ENCODE measurements around the gene RANBP9.

DNA sequence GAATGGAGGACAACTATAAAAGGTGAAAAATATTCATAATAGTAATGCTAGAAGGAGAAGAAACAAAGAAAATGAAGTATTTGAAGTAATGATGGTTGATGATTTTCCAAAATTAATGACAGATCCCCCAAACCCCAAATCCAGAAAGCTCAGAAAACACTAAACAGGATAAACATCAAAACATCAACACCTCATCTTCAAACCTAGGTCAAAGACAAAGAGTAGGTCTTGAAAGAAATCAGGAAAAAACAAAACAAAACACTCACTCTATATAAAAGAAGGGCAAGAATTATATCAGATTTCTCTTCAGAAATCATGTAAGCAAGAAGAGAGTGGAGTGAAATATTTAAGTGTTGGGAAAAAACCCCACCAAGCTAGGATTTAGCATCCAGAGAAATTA lies 38.7 kb downstream of the RANBP9 start:
- TF ChIP-seq EZH2 (IDR thresholded peaks at IDR 0.05; ENCODE audit: low read depth, unreplicated experiment) (no peak), CREB1 (CRISPR knock-in tag; IDR thresholded peaks at IDR 0.05; ENCODE audit: low read depth) (no peak), EZH2phosphoT487 (IDR thresholded peaks at IDR 0.05; ENCODE audit: unreplicated experiment) (no peak), POLR2AphosphoS5 (IDR thresholded peaks at IDR 0.05; ENCODE audit: low read depth) (no peak), ZNF331 (CRISPR knock-in tag; IDR thresholded peaks at IDR 0.05; ENCODE audit: low read depth) (no peak), ZNF114 (CRISPR knock-in tag; IDR thresholded peaks at IDR 0.05) (no peak), NANOG (IDR thresholded peaks at IDR 0.05; ENCODE audit: borderline replicate concordance) (no peak), JUNB (IDR thresholded peaks at IDR 0.05; ENCODE audit: unreplicated experiment) (no peak), STAT1 (IDR thresholded peaks at IDR 0.05; ENCODE audit: unreplicated experiment) (no peak)
- TF ChIP-seq, protein P1, sequence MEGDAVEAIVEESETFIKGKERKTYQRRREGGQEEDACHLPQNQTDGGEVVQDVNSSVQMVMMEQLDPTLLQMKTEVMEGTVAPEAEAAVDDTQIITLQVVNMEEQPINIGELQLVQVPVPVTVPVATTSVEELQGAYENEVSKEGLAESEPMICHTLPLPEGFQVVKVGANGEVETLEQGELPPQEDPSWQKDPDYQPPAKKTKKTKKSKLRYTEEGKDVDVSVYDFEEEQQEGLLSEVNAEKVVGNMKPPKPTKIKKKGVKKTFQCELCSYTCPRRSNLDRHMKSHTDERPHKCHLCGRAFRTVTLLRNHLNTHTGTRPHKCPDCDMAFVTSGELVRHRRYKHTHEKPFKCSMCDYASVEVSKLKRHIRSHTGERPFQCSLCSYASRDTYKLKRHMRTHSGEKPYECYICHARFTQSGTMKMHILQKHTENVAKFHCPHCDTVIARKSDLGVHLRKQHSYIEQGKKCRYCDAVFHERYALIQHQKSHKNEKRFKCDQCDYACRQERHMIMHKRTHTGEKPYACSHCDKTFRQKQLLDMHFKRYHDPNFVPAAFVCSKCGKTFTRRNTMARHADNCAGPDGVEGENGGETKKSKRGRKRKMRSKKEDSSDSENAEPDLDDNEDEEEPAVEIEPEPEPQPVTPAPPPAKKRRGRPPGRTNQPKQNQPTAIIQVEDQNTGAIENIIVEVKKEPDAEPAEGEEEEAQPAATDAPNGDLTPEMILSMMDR (conservative IDR thresholded peaks at IDR 0.05; ENCODE audit: low read depth in 2 of 2), result no peak
- TF ChIP-seq, protein P2, sequence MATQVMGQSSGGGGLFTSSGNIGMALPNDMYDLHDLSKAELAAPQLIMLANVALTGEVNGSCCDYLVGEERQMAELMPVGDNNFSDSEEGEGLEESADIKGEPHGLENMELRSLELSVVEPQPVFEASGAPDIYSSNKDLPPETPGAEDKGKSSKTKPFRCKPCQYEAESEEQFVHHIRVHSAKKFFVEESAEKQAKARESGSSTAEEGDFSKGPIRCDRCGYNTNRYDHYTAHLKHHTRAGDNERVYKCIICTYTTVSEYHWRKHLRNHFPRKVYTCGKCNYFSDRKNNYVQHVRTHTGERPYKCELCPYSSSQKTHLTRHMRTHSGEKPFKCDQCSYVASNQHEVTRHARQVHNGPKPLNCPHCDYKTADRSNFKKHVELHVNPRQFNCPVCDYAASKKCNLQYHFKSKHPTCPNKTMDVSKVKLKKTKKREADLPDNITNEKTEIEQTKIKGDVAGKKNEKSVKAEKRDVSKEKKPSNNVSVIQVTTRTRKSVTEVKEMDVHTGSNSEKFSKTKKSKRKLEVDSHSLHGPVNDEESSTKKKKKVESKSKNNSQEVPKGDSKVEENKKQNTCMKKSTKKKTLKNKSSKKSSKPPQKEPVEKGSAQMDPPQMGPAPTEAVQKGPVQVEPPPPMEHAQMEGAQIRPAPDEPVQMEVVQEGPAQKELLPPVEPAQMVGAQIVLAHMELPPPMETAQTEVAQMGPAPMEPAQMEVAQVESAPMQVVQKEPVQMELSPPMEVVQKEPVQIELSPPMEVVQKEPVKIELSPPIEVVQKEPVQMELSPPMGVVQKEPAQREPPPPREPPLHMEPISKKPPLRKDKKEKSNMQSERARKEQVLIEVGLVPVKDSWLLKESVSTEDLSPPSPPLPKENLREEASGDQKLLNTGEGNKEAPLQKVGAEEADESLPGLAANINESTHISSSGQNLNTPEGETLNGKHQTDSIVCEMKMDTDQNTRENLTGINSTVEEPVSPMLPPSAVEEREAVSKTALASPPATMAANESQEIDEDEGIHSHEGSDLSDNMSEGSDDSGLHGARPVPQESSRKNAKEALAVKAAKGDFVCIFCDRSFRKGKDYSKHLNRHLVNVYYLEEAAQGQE (IDR thresholded peaks at IDR 0.05; ENCODE audit: unreplicated experiment), result no peak
- TF ChIP-seq, protein P3, sequence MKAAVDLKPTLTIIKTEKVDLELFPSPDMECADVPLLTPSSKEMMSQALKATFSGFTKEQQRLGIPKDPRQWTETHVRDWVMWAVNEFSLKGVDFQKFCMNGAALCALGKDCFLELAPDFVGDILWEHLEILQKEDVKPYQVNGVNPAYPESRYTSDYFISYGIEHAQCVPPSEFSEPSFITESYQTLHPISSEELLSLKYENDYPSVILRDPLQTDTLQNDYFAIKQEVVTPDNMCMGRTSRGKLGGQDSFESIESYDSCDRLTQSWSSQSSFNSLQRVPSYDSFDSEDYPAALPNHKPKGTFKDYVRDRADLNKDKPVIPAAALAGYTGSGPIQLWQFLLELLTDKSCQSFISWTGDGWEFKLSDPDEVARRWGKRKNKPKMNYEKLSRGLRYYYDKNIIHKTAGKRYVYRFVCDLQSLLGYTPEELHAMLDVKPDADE (IDR thresholded peaks at IDR 0.05), result no peak
- TF ChIP-seq, protein P4, sequence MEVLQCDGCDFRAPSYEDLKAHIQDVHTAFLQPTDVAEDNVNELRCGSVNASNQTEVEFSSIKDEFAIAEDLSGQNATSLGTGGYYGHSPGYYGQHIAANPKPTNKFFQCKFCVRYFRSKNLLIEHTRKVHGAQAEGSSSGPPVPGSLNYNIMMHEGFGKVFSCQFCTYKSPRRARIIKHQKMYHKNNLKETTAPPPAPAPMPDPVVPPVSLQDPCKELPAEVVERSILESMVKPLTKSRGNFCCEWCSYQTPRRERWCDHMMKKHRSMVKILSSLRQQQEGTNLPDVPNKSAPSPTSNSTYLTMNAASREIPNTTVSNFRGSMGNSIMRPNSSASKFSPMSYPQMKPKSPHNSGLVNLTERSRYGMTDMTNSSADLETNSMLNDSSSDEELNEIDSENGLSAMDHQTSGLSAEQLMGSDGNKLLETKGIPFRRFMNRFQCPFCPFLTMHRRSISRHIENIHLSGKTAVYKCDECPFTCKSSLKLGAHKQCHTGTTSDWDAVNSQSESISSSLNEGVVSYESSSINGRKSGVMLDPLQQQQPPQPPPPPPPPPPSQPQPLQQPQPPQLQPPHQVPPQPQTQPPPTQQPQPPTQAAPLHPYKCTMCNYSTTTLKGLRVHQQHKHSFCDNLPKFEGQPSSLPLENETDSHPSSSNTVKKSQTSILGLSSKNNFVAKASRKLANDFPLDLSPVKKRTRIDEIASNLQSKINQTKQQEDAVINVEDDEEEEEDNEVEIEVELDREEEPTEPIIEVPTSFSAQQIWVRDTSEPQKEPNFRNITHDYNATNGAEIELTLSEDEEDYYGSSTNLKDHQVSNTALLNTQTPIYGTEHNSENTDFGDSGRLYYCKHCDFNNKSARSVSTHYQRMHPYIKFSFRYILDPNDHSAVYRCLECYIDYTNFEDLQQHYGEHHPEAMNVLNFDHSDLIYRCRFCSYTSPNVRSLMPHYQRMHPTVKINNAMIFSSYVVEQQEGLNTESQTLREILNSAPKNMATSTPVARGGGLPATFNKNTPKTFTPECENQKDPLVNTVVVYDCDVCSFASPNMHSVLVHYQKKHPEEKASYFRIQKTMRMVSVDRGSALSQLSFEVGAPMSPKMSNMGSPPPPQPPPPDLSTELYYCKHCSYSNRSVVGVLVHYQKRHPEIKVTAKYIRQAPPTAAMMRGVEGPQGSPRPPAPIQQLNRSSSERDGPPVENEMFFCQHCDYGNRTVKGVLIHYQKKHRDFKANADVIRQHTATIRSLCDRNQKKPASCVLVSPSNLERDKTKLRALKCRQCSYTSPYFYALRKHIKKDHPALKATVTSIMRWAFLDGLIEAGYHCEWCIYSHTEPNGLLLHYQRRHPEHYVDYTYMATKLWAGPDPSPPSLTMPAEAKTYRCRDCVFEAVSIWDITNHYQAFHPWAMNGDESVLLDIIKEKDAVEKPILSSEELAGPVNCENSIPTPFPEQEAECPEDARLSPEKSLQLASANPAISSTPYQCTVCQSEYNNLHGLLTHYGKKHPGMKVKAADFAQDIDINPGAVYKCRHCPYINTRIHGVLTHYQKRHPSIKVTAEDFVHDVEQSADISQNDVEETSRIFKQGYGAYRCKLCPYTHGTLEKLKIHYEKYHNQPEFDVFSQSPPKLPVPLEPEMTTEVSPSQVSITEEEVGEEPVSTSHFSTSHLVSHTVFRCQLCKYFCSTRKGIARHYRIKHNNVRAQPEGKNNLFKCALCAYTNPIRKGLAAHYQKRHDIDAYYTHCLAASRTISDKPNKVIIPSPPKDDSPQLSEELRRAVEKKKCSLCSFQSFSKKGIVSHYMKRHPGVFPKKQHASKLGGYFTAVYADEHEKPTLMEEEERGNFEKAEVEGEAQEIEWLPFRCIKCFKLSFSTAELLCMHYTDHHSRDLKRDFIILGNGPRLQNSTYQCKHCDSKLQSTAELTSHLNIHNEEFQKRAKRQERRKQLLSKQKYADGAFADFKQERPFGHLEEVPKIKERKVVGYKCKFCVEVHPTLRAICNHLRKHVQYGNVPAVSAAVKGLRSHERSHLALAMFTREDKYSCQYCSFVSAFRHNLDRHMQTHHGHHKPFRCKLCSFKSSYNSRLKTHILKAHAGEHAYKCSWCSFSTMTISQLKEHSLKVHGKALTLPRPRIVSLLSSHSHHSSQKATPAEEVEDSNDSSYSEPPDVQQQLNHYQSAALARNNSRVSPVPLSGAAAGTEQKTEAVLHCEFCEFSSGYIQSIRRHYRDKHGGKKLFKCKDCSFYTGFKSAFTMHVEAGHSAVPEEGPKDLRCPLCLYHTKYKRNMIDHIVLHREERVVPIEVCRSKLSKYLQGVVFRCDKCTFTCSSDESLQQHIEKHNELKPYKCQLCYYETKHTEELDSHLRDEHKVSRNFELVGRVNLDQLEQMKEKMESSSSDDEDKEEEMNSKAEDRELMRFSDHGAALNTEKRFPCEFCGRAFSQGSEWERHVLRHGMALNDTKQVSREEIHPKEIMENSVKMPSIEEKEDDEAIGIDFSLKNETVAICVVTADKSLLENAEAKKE (CRISPR knock-in tag; IDR thresholded peaks at IDR 0.05), result no peak
